ENCODE measurements around the gene HOXA4. TPM values are rescaled to one million over a fixed set of nuclear protein-coding genes. Genes with fewer than 3 reads are reported as not detected.
A peak's percentile ranks its signal among the peaks of the same experiment; 100 is the strongest.

HOXA4 gene
- total and polyA plus RNA-seq, 12 donors: 3.3 to 12.6 (median 6.8) TPM

DNA sequence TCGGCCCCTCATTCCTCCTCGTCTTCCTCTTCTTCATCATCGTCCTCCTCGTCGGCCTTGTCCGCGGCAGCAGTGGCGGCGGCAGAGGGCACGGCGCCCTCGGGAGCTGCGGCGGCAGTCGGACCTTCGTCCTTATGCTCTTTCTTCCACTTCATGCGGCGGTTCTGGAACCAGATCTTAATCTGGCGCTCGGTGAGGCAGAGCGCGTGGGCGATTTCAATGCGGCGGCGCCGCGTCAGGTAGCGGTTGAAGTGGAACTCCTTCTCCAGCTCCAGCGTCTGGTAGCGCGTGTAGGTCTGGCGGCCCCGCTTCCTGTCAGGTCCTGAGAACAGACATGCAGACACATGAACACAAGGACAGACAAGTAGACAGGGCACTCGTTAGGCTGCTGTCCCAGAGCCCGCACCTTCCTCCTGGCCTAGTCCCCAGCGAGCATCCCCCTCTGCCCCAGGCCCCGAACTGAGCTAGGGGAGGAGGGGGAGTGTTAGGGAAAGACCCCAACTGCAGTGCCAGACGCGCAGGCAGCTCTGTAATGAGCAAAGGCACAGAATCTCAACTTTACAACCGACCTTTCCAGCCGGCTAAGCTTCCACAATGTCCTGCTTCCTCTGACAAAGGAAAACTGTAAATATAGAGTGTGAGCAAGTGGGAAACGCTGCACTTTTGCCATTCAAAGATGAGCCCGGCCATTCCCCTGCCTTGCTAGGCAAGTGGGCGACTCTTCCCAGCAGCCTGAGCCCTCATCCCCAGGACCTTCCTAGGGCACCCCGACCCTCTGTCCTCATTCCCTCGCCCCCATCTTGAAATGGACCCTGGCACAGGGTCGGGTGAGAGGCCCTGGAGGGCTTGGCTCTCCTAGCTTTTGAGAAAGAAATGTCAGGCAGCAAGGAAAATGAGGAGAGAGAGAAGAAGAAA lies 24.6 kb upstream of the HOXA4 start:
- TF ChIP-seq, protein P1, sequence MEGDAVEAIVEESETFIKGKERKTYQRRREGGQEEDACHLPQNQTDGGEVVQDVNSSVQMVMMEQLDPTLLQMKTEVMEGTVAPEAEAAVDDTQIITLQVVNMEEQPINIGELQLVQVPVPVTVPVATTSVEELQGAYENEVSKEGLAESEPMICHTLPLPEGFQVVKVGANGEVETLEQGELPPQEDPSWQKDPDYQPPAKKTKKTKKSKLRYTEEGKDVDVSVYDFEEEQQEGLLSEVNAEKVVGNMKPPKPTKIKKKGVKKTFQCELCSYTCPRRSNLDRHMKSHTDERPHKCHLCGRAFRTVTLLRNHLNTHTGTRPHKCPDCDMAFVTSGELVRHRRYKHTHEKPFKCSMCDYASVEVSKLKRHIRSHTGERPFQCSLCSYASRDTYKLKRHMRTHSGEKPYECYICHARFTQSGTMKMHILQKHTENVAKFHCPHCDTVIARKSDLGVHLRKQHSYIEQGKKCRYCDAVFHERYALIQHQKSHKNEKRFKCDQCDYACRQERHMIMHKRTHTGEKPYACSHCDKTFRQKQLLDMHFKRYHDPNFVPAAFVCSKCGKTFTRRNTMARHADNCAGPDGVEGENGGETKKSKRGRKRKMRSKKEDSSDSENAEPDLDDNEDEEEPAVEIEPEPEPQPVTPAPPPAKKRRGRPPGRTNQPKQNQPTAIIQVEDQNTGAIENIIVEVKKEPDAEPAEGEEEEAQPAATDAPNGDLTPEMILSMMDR (IDR thresholded peaks at IDR 0.05): no peak
- TF ChIP-seq POLR2A (IDR thresholded peaks at IDR 0.05): peak in 1 of 2 donors; percentile 39
- Histone ChIP-seq H3K27ac (peak overlapping the region; percentile 28 to 92 (median 73)), H3K4me3 (peak overlapping the region in 2 of 4 donors; percentile 33 to 57), H3K36me3 (replicated peaks in 1 of 2) (no peaks in the 10 kb centered on the region), H3K9me3 (replicated peaks in 1 of 3) (no peaks in the 10 kb centered on the region), H3K4me1 (replicated peaks in 1 of 2) (peaks cover 7 to 21% of the 10 kb centered on the region in 2 donors), H3K27me3 (no peaks in the 10 kb centered on the region)
- intact Hi-C loops (cut with DNase I): no loop called here
- DNase-seq: peak; percentile 44 to 72 (median 60)
- 19 to 43% (median 31%) methylated on average over 26 to 48 of the region's 48 CpGs for WGBS, 4 donors

DNA sequence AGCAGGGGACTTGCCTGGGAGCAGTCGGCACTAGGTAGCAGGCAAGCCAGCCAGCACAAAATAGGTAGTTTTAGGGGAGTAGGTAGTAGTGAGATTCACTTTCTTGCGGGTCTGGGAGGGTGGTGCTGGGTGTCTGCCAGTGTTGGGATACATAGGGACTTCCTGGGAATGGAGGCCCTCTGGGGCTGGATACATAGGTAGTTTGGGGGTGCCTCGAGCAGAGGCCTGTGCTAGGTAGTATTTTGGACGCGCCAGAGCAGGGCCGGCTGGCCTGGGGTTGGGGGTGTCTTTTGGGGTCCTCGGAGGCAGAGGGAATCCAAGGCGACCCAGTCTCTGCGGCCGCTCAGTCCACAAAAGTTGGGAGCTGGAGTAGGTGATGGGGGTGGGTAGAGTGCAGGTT lies 23.8 kb upstream of the HOXA4 start:
- WGBS, 4 donors: 83 to 89% (median 88%) methylated on average over 9 to 10 of the region's 10 CpGs
- peak overlapping the region in 2 of 5 donors; percentile 13 to 91 for H3K27ac ChIP-seq
- intact Hi-C loops (cut with DNase I): no loop called here
- H3K36me3 ChIP-seq (replicated peaks in 1 of 2): no peaks in the 10 kb centered on the region
- no peak overlapping the region for H3K4me3 ChIP-seq
- no peaks in the 10 kb centered on the region for H3K9me3 ChIP-seq (replicated peaks in 1 of 3)
- DNase-seq: peak in 5 of 7 donors; percentile 12 to 50 (median 15)
- H3K4me1 ChIP-seq (replicated peaks in 1 of 2): peaks cover 7 to 20% of the 10 kb centered on the region in 2 donors
- no peaks in the 10 kb centered on the region for H3K27me3 ChIP-seq
- no peak for TF ChIP-seq POLR2A (IDR thresholded peaks at IDR 0.05)
- TF ChIP-seq, protein P1 (IDR thresholded peaks at IDR 0.05): no peak

DNA sequence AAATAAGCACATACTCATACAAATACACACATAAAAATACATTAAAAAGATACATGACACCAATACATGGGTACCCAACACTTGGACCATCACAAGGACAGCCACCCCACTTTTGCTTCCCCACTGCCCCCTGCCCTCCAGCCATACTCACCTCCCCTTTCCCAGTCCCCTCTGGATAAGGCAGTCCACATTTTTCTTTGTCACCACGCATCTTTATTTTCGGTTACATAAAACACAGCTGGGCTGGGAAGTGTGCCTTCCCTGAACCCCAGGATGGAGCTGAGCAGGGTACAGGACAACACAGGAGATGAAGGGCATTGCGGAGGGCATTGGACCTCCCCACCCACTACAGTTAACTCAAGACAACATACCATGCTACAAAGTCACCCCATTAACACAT lies 23.0 kb upstream of the HOXA4 start:
- H3K27me3 ChIP-seq: no peaks in the 10 kb centered on the region
- intact Hi-C loops (cut with DNase I): no loop called here
- H3K27ac ChIP-seq: peak overlapping the region in 1 of 5 donors; percentile 11
- no peaks in the 10 kb centered on the region for H3K36me3 ChIP-seq (replicated peaks in 1 of 2)
- no peak overlapping the region for H3K4me3 ChIP-seq
- WGBS, 4 donors: 93 to 94% (median 94%) methylated on average over 3 of the region's 3 CpGs
- DNase-seq: peak in 2 of 7 donors; percentile 15 to 35
- H3K9me3 ChIP-seq (replicated peaks in 1 of 3): no peaks in the 10 kb centered on the region
- peaks cover 7 to 25% of the 10 kb centered on the region in 2 donors for H3K4me1 ChIP-seq (replicated peaks in 1 of 2)
- TF ChIP-seq, protein P1 (IDR thresholded peaks at IDR 0.05): no peak
- TF ChIP-seq POLR2A (IDR thresholded peaks at IDR 0.05): no peak

DNA sequence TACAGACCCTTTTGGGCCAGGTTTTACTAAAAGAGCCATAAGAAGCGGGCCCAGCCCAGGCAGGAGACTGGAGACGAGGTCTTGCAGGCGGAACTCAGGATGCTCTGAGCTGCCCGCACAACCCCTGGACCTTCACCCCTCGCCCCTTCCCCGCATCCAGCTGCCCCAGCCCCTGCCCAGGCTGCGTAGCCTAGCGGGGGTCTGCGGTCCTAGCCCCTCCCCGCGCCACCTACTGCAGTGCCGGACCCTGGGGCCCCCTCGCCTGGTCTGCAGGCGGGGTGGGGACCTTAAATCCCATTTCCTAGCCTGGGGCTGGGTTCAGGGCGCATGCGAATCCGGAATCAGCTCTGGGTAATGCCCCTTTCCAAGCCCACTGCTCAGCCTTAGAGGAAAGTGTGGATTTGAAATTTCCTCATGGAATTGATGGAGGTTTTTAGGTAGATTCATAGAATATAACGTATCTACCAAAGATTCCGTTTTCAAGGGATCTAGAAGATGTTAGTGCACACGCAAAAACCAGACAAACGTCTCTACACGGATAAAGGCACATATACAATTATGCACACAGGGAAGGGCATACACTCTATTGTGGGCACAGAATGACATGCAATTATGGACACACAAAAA lies 22.4 kb upstream of the HOXA4 start:
- Histone ChIP-seq H3K4me3 (peak overlapping the region in 1 of 4 donors; percentile 63), H3K27me3 (no peaks in the 10 kb centered on the region)

More for the DNA sequence above, 22.4 kb upstream of the HOXA4 start:
- 50 to 81% (median 67%) methylated on average over 8 to 22 of the region's 22 CpGs for WGBS, 4 donors
- peak in 3 of 7 donors; percentile 19 to 50 (median 24) for DNase-seq
- H3K27ac ChIP-seq: peak overlapping the region in 3 of 5 donors; percentile 53 to 99 (median 99)
- peaks cover 13 to 28% of the 10 kb centered on the region in 2 donors for H3K4me1 ChIP-seq (replicated peaks in 1 of 2)
- intact Hi-C loops (cut with DNase I): no loop called here
- no peaks in the 10 kb centered on the region for H3K9me3 ChIP-seq (replicated peaks in 1 of 3)
- H3K36me3 ChIP-seq (replicated peaks in 1 of 2): no peaks in the 10 kb centered on the region
- TF ChIP-seq, protein P1 (IDR thresholded peaks at IDR 0.05): no peak
- no peak for TF ChIP-seq POLR2A (IDR thresholded peaks at IDR 0.05)
